Fibroblast of villous mesenchyme (primary cell): ENCODE measurements around the gene TASL. TPM values are rescaled to one million over a fixed set of nuclear protein-coding genes. Genes with fewer than 3 reads are reported as not detected.

Experiments
- DNase-seq: peaks from one replicate; pipeline ENCODE4 v3.0.0-alpha.2; 2010; ENCODE audit warnings: low read depth
- H3K4me3 ChIP-seq: 2 replicates; pipeline ENCODE4 v1.5.1; 2011; ENCODE audit warnings: low read depth, mild to moderate bottlenecking, low read length
- CTCF ChIP-seq: IDR thresholded peaks from 2 replicates; pipeline ENCODE4 v1.5.1; 2012; ENCODE audit warnings: low read depth, mild to moderate bottlenecking, low read length; ENCODE audit not compliant: insufficient read depth
- total RNA-seq: library from RNA; depleted of rRNA; stranded (reverse); fragments of >200 nt; gene quantifications from 2 replicates; pipeline ENCODE4 v1.2.3, GENCODE V29; 2012

Gene TASL
- total RNA-seq = not detected in 2 replicates

DNA sequence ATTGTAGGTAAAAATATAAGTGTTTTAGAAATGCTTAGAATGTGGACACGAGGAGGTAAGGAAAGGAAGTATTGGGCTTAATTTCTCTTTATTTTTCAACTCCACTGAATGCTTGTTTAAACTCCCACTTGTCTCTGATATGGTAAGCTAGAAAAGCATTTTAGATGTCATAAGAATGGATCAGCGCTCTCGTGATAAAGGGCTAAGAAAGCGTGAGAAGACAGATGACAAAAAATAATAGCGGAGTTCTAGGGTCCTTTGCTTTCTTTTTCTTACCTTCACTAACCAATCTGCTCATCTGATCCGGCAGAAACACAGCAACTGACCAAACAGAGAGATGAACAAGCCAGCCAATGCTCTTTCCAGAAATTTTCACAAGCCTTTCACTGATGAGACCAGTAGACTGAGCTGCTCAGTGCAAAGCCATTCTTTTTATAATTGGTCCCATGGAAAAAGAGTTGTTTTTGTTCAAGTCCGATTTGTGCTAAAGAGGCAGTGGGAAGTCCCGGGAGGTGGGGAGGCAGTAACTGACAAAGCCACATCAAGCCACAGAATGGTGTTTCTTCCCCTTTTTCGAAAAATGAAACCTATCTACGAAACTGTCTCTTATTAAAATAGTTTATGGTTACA lies at the start of gene TASL:
Gene TASL, minus strand, starts transcription at position 405 of the 630 bp plus-strand sequence. CDS start 17,411 bp downstream, outside the sequence.
- no peak for TF ChIP-seq CTCF
- no peak for DNase-seq
- H3K4me3 ChIP-seq = no peak within 1 kb of the TSS

DNA sequence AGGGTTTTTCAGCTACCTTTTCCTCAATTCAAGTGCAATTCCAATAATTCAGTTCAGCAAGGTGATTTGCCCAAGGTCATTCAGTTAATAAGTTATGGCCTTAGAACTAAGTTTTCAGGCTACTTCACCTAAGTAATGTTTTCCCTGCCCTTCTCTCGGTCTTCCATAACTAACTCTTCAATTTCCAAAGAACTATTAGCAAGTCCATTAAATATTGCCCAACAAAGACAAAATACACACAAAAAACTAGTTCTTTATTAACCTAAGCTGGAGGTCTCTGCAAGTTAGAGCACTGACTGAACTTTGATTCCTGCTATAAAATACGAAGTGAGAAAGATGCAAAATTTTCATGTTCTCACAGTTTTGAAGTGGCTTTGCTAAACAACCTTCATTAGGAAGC lies 48.8 kb upstream of the TASL start:
- TF ChIP-seq CTCF = no peak
- no peak for DNase-seq
- H3K4me3 ChIP-seq = no peak overlapping the region

DNA sequence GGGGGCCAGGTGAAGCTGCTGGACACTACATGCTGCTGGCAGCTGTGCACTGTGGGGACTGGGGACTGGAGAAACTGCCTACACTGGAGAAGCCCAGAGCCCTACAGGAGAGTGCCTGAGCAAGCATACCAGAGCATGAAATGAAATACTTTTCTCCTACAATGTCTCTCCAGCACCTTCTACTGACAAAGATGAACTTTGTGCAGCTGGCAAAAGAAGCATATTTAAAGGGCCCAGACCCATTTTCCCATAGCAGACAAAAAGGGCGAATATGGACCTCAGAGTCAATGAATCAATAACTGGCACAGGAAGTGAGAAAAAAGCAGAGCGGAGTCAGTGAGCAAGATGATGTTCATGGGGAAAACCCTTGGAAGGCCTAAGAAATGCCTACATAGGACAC lies 44.8 kb upstream of the TASL start:
- TF ChIP-seq CTCF = no peak
- no peak overlapping the region for H3K4me3 ChIP-seq
- no peak for DNase-seq

DNA sequence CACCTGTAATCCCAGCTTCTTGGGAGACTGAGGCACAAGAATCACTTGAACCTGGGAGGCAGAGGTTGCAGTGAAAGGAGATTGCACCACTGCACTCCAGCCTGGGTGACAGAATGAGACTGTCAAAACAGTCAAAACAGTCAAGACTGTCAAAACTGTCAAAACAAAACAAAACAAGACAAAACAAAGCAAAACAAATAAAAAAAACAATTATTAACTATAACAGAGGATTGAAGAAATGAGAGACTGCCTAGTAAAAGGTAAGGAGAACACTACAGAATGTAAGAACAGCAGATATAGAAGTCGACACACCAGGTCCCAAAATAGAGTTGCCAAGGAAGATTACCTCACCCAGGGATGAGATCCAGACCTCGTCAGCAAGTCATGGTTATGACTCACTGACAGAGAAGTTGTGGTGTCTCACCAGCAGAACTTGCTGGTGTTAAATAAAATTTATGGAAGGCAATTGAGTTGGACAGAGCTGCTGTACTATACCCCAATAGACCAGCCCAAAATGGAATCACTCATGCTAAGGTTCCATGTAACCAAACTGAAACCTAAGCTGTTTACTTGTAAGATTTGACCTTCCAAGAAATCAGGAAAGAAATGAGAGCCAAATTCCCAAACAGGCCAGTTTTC lies 43.5 kb upstream of the TASL start:
- H3K4me3 ChIP-seq = no peak overlapping the region
- DNase-seq = peak; percentile 89
- no peak for TF ChIP-seq CTCF

DNA sequence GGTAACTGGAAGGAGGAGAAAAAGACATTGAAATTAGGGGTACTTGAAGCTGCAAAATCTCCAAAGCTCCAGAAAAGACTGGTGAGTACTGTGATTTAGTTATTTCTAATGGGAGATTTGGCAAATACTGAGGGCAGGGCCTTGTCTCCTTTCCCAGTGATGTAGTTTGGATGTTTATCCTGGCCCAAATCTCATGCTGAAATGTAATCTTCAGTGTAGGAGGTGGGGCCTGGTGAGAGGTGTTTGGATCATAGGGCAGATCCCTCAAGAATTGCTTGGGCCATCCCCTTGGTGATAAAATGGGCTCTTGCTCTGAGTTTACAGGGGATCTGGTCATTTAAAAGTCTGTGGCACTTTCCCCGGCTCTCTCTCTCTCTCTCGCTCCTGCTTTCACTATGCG lies 42.6 kb upstream of the TASL start:
- TF ChIP-seq CTCF = no peak
- H3K4me3 ChIP-seq = no peak overlapping the region
- DNase-seq = no peak

DNA sequence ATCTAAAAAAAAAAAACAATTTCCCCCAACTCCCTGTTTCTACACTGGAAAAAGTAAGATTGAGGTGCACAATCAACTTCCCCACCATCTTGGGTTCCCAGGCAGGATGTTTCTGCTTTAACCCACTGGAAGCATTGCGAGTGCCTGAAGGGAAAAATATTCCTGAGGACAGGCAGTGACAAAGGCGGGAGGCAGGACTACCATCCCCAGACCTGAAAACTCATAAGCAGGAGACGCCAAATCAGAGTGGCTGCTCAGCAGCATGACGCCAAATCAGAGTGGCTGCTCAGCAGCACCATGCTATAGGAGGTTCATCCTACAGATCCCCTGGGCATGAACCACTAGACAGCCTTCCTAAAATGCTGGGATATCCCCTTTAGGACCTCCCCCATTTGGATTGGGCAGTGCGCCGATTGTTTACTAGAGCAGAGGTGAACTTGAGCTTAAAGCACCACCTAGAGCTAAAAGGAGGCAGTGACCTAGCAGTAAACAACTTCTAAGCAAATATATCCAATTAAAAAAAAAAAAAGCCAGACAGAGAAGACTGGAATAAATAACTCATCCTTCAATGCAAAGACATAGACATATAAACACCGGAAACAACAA lies 40.7 kb upstream of the TASL start:
- no peak for TF ChIP-seq CTCF
- H3K4me3 ChIP-seq = no peak overlapping the region
- no peak for DNase-seq
